Endothelial cell of umbilical vein (primary cell): ENCODE data around the gene XDH.

Experiments
- EZH2 ChIP-seq: IDR thresholded peaks from 2 replicates; pipeline ENCODE4 v1.6.1; 2012; ENCODE audit warnings: borderline replicate concordance, low read depth, mild to moderate bottlenecking, moderate library complexity, low read length, inconsistent platforms; ENCODE audit not compliant: severe bottlenecking
- FOS ChIP-seq: IDR thresholded peaks from 2 replicates; pipeline ENCODE4 v1.6.1; 2011; ENCODE audit warnings: mild to moderate bottlenecking, low read length, moderate library complexity, borderline replicate concordance; ENCODE audit not compliant: insufficient read depth
- POLR2A ChIP-seq: IDR thresholded peaks from 2 replicates; pipeline ENCODE4 v1.6.1; 2012; ENCODE audit warnings: low read depth, mild to moderate bottlenecking, control low read depth, low read length
- POLR2AphosphoS5 ChIP-seq: IDR thresholded peaks from 2 replicates; pipeline ENCODE4 v1.6.1; 2012; ENCODE audit warnings: low read depth, mild to moderate bottlenecking, control low read depth, low read length, moderate library complexity; ENCODE audit not compliant: insufficient read depth
- TF ChIP-seq, protein P1 (sequence below), 2 donors: IDR thresholded peaks; 1 replicate in 1 of 2; 2 replicates in 1 of 2; pipeline ENCODE4 v1.5.1; 2011; ENCODE audit warnings: low read length in 2 of 2, mild to moderate bottlenecking in 2 of 2, moderate library complexity in 2 of 2, control low read depth in 1 of 2, inconsistent platforms in 1 of 2, low read depth in 1 of 2; ENCODE audit not compliant: insufficient read depth in 1 of 2; ENCODE audit errors: extremely low read depth in 1 of 2
- TF ChIP-seq, protein P2 (sequence below): IDR thresholded peaks from 2 replicates; pipeline ENCODE4 v1.6.1; 2011; ENCODE audit not compliant: insufficient read depth, insufficient read length

DNA sequence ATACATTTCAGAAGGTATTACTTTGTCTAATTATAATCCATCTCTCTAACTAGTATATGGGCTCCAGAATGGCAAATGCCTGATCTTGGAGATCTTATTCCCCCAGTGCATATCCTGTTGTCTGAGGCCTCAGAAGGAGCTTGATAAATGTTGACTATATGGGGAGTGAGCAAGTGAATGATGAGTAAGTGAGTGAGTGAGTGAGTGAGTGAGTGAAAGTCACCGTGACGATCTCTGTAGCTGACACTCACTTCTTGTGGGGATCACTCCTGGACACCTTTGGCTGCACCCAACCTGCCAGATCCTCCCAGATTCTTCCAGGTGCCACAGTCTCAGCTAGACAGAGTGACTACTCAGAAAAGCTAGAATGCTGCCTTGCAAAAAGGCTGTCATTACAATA lies 2.8 kb downstream of the XDH start:
- TF ChIP-seq, protein P1, sequence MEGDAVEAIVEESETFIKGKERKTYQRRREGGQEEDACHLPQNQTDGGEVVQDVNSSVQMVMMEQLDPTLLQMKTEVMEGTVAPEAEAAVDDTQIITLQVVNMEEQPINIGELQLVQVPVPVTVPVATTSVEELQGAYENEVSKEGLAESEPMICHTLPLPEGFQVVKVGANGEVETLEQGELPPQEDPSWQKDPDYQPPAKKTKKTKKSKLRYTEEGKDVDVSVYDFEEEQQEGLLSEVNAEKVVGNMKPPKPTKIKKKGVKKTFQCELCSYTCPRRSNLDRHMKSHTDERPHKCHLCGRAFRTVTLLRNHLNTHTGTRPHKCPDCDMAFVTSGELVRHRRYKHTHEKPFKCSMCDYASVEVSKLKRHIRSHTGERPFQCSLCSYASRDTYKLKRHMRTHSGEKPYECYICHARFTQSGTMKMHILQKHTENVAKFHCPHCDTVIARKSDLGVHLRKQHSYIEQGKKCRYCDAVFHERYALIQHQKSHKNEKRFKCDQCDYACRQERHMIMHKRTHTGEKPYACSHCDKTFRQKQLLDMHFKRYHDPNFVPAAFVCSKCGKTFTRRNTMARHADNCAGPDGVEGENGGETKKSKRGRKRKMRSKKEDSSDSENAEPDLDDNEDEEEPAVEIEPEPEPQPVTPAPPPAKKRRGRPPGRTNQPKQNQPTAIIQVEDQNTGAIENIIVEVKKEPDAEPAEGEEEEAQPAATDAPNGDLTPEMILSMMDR (IDR thresholded peaks at IDR 0.05; ENCODE audit: extremely low read depth in 1 of 2, insufficient read depth in 1 of 2, low read depth in 1 of 2, low read length in 2 of 2): no peak
- no peak for TF ChIP-seq POLR2AphosphoS5
- no peak for TF ChIP-seq POLR2A
- TF ChIP-seq EZH2: no peak
- TF ChIP-seq FOS: no peak
- TF ChIP-seq, protein P2, sequence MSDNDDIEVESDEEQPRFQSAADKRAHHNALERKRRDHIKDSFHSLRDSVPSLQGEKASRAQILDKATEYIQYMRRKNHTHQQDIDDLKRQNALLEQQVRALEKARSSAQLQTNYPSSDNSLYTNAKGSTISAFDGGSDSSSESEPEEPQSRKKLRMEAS: no peak
